ENCODE measurements around the gene C1QTNF3. TPM values are rescaled to one million over a fixed set of nuclear protein-coding genes. Genes with fewer than 3 reads are reported as not detected.

C1QTNF3 gene
- total and polyA plus RNA-seq, 2 donors (not counting 3 experiments of a cell fraction or from before 2014, with no cell fraction given), result 1.6 TPM

DNA sequence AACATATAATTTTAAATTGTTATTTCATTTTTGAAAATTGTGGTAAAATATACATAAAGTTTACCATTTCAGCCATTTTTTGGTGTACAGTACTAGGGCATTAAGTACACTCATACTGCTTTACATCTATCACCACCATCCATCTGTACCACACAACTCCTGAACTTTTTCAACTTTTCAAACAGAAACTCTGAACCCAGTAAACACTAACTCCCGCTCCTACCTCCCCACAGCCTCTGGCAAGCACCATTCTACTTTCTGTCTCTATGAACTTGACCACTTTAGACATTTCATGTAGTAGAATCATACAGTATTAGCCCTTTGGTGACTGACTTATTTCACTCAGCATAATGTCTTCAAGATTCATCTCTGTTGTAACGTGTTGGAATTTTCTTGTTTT is 50.1 kb downstream of the C1QTNF3 start:
- no peak for DNase-seq (ENCODE audit: low read depth, low spot score)
- Histone ChIP-seq H3K9me1 (replicated peaks; ENCODE audit: control insufficient read depth, extremely low read depth, insufficient read depth, low read length) (no peaks in the 10 kb centered on the region), H3K27me3 (ENCODE audit: control insufficient read depth in 2 of 2, insufficient read depth in 2 of 2, low read length in 2 of 2) (no peaks in the 10 kb centered on the region), H2AFZ (ENCODE audit: low read depth, low read length) (no peak overlapping the region), H3K36me3 (ENCODE audit: control insufficient read depth in 2 of 2, extremely low read depth in 1 of 2, insufficient read depth in 2 of 2, low read length in 2 of 2) (peaks cover 2 to 5% of the 10 kb centered on the region in 2 experiments), H3K4me3 (replicated peaks in 1 of 3; ENCODE audit: insufficient read depth in 1 of 3, low read depth in 1 of 3, low read length in 3 of 3) (no peak overlapping the region), H4K20me1 (replicated peaks; ENCODE audit: control insufficient read depth, extremely low read depth, insufficient read depth, low read length) (no peaks in the 10 kb centered on the region), H3K4me2 (ENCODE audit: insufficient read depth, low read length) (no peak overlapping the region), H3K79me2 (ENCODE audit: control insufficient read depth, insufficient read depth, low read length) (no peaks in the 10 kb centered on the region), H3K9me3 (replicated peaks; ENCODE audit: control insufficient read depth, insufficient read depth, low read length) (no peaks in the 10 kb centered on the region), H3K27ac (ENCODE audit: insufficient read depth, low read depth, low read length) (no peak overlapping the region), H3K4me1 (ENCODE audit: control insufficient read depth, extremely low read depth, insufficient read depth, low read length) (no peaks in the 10 kb centered on the region), H3K9ac (replicated peaks; ENCODE audit: extremely low read depth, insufficient read depth, low read length) (no peak overlapping the region)
- ChIA-PET POLR2A (no interaction called here), CTCF (no interaction called here)
- no peak for FAIRE-seq
- dilution Hi-C loops (cut with MboI; ENCODE audit: extremely low pct_ligation_motif_present, low sequenced_read_pairs) (no loop called here), intact Hi-C loops (cut with micrococcal nuclease) (no loop called here)
- no TSS peak for BruUV-seq (replicated peaks)
- TF ChIP-seq POLR2AphosphoS5 (IDR thresholded peaks at IDR 0.05; ENCODE audit: insufficient read depth, low read depth, low read length), result no peak
- TF ChIP-seq, protein P1, sequence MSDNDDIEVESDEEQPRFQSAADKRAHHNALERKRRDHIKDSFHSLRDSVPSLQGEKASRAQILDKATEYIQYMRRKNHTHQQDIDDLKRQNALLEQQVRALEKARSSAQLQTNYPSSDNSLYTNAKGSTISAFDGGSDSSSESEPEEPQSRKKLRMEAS (IDR thresholded peaks at IDR 0.05; ENCODE audit: insufficient read depth, insufficient read length), result no peak
- TF ChIP-seq JUN (IDR thresholded peaks at IDR 0.05; ENCODE audit: borderline replicate concordance, insufficient read depth, insufficient read length, low read depth), result no peak
- TF ChIP-seq, protein P2, sequence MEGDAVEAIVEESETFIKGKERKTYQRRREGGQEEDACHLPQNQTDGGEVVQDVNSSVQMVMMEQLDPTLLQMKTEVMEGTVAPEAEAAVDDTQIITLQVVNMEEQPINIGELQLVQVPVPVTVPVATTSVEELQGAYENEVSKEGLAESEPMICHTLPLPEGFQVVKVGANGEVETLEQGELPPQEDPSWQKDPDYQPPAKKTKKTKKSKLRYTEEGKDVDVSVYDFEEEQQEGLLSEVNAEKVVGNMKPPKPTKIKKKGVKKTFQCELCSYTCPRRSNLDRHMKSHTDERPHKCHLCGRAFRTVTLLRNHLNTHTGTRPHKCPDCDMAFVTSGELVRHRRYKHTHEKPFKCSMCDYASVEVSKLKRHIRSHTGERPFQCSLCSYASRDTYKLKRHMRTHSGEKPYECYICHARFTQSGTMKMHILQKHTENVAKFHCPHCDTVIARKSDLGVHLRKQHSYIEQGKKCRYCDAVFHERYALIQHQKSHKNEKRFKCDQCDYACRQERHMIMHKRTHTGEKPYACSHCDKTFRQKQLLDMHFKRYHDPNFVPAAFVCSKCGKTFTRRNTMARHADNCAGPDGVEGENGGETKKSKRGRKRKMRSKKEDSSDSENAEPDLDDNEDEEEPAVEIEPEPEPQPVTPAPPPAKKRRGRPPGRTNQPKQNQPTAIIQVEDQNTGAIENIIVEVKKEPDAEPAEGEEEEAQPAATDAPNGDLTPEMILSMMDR (IDR thresholded peaks at IDR 0.05; ENCODE audit: extremely low read depth in 1 of 2, insufficient read depth in 1 of 2, low read depth in 1 of 2, low read length in 2 of 2), result no peak
- no peak for TF ChIP-seq MYC (IDR thresholded peaks at IDR 0.05; ENCODE audit: low read depth, low read length)
- no peak for TF ChIP-seq EZH2 (IDR thresholded peaks at IDR 0.05; ENCODE audit: borderline replicate concordance, low read depth, low read length, severe bottlenecking)
- TF ChIP-seq POLR2A (IDR thresholded peaks at IDR 0.05; ENCODE audit: low read depth, low read length), result no peak
- TF ChIP-seq FOS (IDR thresholded peaks at IDR 0.05; ENCODE audit: borderline replicate concordance, insufficient read depth, low read length), result no peak
- TF ChIP-seq GATA2 (IDR thresholded peaks at IDR 0.05; ENCODE audit: insufficient read depth, insufficient read length, low read depth, low read length), result no peak
